ENCODE data around the gene ZDHHC1. TPM values are rescaled to one million over a fixed set of nuclear protein-coding genes. Genes with fewer than 3 reads are reported as not detected.
"Not testable (repeated sequence)": the region's sequence is repeated elsewhere in the genome, so short reads cannot be mapped to it uniquely, and the experiment has no call there.

The ZDHHC1 gene
- total RNA-seq, 1 experiment from 2014 or later = 9.9 TPM

GRCh38 chr16:67430977-67431774 lies 14.9 kb upstream of the ZDHHC1 start, which contains the start of gene HSD11B2:
Gene HSD11B2, plus strand, starts transcription at chr16:67431121. Its CDS starts 128 bp downstream, at chr16:67431249.
- peak; percentile 68 for DNase-seq (ENCODE audit: low read depth)

- DNase-seq (ENCODE audit: low read depth) = no peak
Observed at GRCh38 chr16:67430504-67430976, 14.3 kb upstream of the ZDHHC1 start.

GRCh38 chr16:67429799-67430503 lies 13.7 kb upstream of the ZDHHC1 start:
- DNase-seq (ENCODE audit: low read depth) = no peak

GRCh38 chr16:67429053-67429798 lies 12.9 kb upstream of the ZDHHC1 start:
- no peak for DNase-seq (ENCODE audit: low read depth)

- DNase-seq (ENCODE audit: low read depth) = peak; percentile 46
Observed at GRCh38 chr16:67428146-67428731, 12.0 kb upstream of the ZDHHC1 start.

GRCh38 chr16:67426950-67427349 lies 10.7 kb upstream of the ZDHHC1 start:
- DNase-seq (ENCODE audit: low read depth) = no peak

GRCh38 chr16:67426022-67426421 lies 9.7 kb upstream of the ZDHHC1 start:
- DNase-seq (ENCODE audit: low read depth) = no peak

- no peak for DNase-seq (ENCODE audit: low read depth)
Observed at GRCh38 chr16:67425580-67425979, 9.3 kb upstream of the ZDHHC1 start.

GRCh38 chr16:67425061-67425460 lies 8.8 kb upstream of the ZDHHC1 start:
- no peak for DNase-seq (ENCODE audit: low read depth)

GRCh38 chr16:67424261-67424615 lies 8.0 kb upstream of the ZDHHC1 start:
- no peak for DNase-seq (ENCODE audit: low read depth)

- DNase-seq (ENCODE audit: low read depth) = no peak
Observed at GRCh38 chr16:67423611-67424260, 7.5 kb upstream of the ZDHHC1 start.

- DNase-seq (ENCODE audit: low read depth) = no peak
Observed at GRCh38 chr16:67423015-67423414, 6.7 kb upstream of the ZDHHC1 start.

GRCh38 chr16:67421030-67421429 lies 4.8 kb upstream of the ZDHHC1 start:
- no peak for DNase-seq (ENCODE audit: low read depth)

- peak; percentile 12 for DNase-seq (ENCODE audit: low read depth)
Observed at GRCh38 chr16:67419931-67420330, 3.7 kb upstream of the ZDHHC1 start.

- DNase-seq (ENCODE audit: low read depth) = peak; percentile 30
Observed at GRCh38 chr16:67419502-67419901, 3.2 kb upstream of the ZDHHC1 start.

GRCh38 chr16:67417333-67418061 lies 1.2 kb upstream of the ZDHHC1 start:
- DNase-seq (ENCODE audit: low read depth) = no peak

GRCh38 chr16:67415421-67415820 lies 856 bp downstream of the ZDHHC1 start:
- not testable (repeated sequence) for DNase-seq (ENCODE audit: low read depth)

GRCh38 chr16:67413978-67414911 lies 2.0 kb downstream of the ZDHHC1 start:
- DNase-seq (ENCODE audit: low read depth) = no peak

- no peak for DNase-seq (ENCODE audit: low read depth)
Observed at GRCh38 chr16:67412294-67412693, 4.0 kb downstream of the ZDHHC1 start.

All from LHCN-M2 (cell line).